Small intestine (tissue), 7 donors: Measurements from ENCODE around the gene HBA2. TPM values are rescaled to one million over a fixed set of nuclear protein-coding genes. Genes with fewer than 3 reads are reported as not detected.
"Not testable (repeated sequence)": the region's sequence is repeated elsewhere in the genome, so short reads cannot be mapped to it uniquely, and the experiment has no call there.

Source experiments
- DNase-seq, 2 donors: peaks; one replicate each; pipeline versions ENCODE4 v3.0.0 to v3.0.0-alpha.2; 2013
- FAIRE-seq: peaks from 2 replicates; lab custom pipeline; 2012; peaks lifted over from hg19 to GRCh38; lab: Jason Lieb, UNC
- H3K27ac ChIP-seq, 3 donors: one replicate each; pipeline ENCODE4 v1.5.1; 2013; ENCODE audit warnings: low read length in 2 of 3, mild to moderate bottlenecking in 2 of 3, control low read depth in 1 of 3, inconsistent platforms in 1 of 3, low read depth in 1 of 3, moderate library complexity in 1 of 3
- H3K27me3 ChIP-seq, 3 donors: one replicate each; pipeline ENCODE4 v1.6.1; 2013; ENCODE audit warnings: low read length in 3 of 3, inconsistent platforms in 1 of 3; ENCODE audit not compliant: control insufficient read depth in 3 of 3, insufficient read depth in 3 of 3
- H3K36me3 ChIP-seq, 3 donors: one replicate each; pipeline ENCODE4 v1.6.1; 2013; ENCODE audit warnings: low read length in 3 of 3, inconsistent platforms in 1 of 3, low read depth in 1 of 3, mild to moderate bottlenecking in 1 of 3, moderate library complexity in 1 of 3; ENCODE audit not compliant: control insufficient read depth in 3 of 3, insufficient read depth in 2 of 3
- H3K4me1 ChIP-seq, 3 donors: one replicate each; pipeline ENCODE4 v1.6.1; 2013; ENCODE audit warnings: low read length in 2 of 3, inconsistent platforms in 1 of 3, low read depth in 1 of 3, mild to moderate bottlenecking in 1 of 3, moderate library complexity in 1 of 3; ENCODE audit not compliant: control insufficient read depth in 3 of 3, insufficient read depth in 2 of 3
- H3K4me3 ChIP-seq, 3 donors: one replicate each; pipeline ENCODE4 v1.5.1; 2013; ENCODE audit warnings: low read length in 3 of 3, control low read depth in 1 of 3, inconsistent platforms in 1 of 3, low read depth in 1 of 3, mild to moderate bottlenecking in 1 of 3, moderate library complexity in 1 of 3
- H3K9me3 ChIP-seq, 2 donors: one replicate each; pipeline ENCODE4 v1.6.1; 2013; ENCODE audit warnings: low read depth in 1 of 2, low read length in 1 of 2; ENCODE audit not compliant: control insufficient read depth in 2 of 2, insufficient read depth in 1 of 2
- WGBS, 3 donors: extraction: QIAGEN DNeasy Blood & Tissue Kit; methylation state at CpG; one replicate each; pipeline ENCODE4 v1.1.7; 2013; 5-methylcytosine and 5-hydroxymethylcytosine counted together
- polyA plus RNA-seq, 4 donors: library from polyadenylated mRNA; stranded (reverse) in 3 of 4; unstranded in 1 of 4; fragments of 200-250 nt in 3 of 4; fragments of 120-200 nt in 1 of 4; gene quantifications; one replicate each; pipeline versions ENCODE4 v1.2.1 to v1.2.3, GENCODE V29; 2013
- donor health status: healthy with polysubstance abuse.
- donor health status: control.
- donor health status: control.
- donor health status: Bipolar disorder and iron deficiency.
- donor health status: healthy.

HBA2 gene
- polyA plus RNA-seq, 4 donors, result 3.2 to 515 (median 10.7) TPM; not detected in 1

DNA sequence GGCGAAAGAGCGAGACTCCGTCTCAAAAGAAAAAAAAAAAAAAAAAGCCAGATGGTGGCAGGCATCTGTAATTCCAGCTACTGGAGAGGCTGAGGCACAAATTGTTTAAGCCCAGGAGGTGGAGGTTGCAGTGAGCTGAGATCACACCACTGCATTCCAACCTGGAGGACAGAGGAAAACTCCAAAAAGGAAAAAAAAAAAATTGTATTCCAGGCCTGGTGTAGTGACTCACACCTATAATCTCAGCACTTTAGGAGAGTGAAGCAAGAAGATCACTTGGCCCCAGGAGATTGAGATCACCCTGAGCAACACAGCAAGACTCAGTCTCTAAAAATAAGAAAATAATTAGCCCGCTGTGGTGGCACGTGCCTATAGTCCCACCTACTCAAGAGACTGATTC, 27.7 kb downstream of the HBA2 start:
- no peak overlapping the region for H3K27ac ChIP-seq
- no peaks in the 10 kb centered on the region for H3K9me3 ChIP-seq
- no peaks in the 10 kb centered on the region for H3K27me3 ChIP-seq
- WGBS, 3 donors, result 96 to 97% (median 96%) methylated on average over 5 of the region's 5 CpGs
- DNase-seq, result no peak
- H3K4me1 ChIP-seq, result no peaks in the 10 kb centered on the region
- FAIRE-seq, result no peak
- H3K4me3 ChIP-seq, result no peak overlapping the region
- peaks cover 24 to 78% (median 26%) of the 10 kb centered on the region in 3 donors for H3K36me3 ChIP-seq

DNA sequence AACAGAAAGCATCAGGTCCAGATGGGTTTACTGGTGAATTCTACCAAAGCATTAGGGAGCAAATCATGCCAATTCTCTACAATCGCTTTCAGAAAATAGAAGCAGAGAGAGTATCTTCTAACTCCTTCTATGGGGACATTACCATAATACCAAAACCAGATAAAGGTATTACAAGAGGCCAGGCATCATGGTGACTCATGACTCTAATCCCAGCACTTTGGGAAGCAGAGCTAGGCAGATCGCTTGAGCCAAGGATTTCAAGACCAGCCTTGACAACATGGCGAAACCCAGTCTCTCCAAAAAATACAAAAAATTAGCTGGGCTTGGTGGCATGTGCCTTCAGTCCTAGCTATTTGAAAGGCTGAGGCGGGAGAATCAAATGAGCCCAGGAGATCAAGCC, 30.6 kb downstream of the HBA2 start:
- no peaks in the 10 kb centered on the region for H3K9me3 ChIP-seq
- FAIRE-seq, result no peak
- H3K36me3 ChIP-seq, result peaks cover 34 to 72% (median 35%) of the 10 kb centered on the region in 3 donors
- H3K27ac ChIP-seq, result no peak overlapping the region
- no peak overlapping the region for H3K4me3 ChIP-seq
- no peaks in the 10 kb centered on the region for H3K27me3 ChIP-seq
- no peak for DNase-seq
- H3K4me1 ChIP-seq, result no peaks in the 10 kb centered on the region
- 97 to 99% (median 97%) methylated on average over 4 of the region's 4 CpGs for WGBS, 3 donors

DNA sequence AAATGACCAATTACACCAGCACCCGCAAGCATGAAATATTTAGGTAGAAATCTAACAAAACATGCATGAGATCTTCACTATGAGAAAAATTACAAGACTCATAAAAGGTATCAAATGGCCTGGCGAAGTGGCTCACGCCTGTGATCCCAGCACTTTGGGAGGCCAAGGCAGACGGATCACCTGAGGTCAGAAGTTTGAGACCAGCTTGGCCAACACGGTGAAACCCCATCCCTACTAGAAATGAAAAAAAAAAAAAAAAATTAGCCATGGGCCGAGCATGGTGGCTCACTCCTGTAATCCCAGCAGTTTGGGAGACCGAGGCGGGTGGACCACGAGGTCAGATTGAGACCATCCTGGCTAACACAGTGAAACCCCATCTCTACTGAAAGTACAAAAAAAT, 31.4 kb downstream of the HBA2 start:
- H3K36me3 ChIP-seq, result peaks cover 29 to 70% (median 37%) of the 10 kb centered on the region in 3 donors
- H3K4me1 ChIP-seq, H3K4me3 ChIP-seq, H3K27ac ChIP-seq, FAIRE-seq, H3K9me3 ChIP-seq, H3K27me3 ChIP-seq, DNase-seq: not testable (repeated sequence)
- 96 to 97% (median 96%) methylated on average over 9 of the region's 9 CpGs for WGBS, 3 donors

DNA sequence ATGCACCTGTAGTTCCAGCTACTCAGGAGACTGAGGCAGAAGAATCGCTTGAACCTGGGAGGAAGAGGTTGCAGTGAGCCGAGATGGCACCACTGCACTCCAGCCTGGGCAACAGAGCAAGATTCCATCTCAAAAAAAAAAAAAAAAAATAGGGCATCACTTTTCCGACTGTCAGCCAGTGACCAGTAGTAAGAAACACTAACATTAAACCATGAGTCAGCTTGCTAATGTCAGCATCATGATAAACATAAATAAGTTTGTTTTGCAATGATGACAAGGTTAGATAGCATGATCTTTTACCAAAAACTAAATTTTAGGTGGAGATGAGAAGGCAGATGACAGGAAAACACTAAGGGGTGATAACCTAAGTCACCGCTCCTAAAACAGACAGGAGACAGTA, 36.7 kb downstream of the HBA2 start:
- H3K9me3 ChIP-seq, H3K4me3 ChIP-seq, H3K27me3 ChIP-seq, H3K4me1 ChIP-seq, FAIRE-seq, DNase-seq, H3K27ac ChIP-seq: not testable (repeated sequence)
- 91 to 92% (median 91%) methylated on average over 4 of the region's 4 CpGs for WGBS, 3 donors
- H3K36me3 ChIP-seq, result peaks cover 22 to 71% (median 32%) of the 10 kb centered on the region in 3 donors

DNA sequence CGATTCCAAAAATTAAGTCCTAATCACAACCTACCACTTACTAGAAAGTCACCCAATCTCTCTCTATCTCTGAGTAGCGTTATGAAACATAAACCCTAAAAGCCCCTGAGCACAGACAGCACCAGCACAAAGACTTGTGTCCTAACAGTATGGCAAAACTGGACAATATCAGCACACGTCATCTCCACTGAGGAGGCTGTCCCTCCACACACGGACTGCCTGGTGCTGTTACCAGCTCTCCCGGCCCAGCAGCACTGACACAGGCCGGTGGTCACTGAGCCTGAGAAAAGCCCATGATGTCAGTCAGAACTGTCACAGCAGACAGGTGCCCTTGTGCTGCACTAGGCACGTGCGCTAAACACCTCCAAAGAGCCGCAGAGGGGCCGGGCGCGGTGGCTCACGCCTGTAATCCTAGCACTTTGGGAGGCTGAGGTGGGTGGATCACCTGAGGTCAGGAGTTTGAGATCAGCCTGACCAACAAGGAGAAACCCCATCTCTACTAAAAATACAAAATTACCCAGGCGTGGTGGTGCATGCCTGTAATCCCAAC, 39.0 kb downstream of the HBA2 start:
- not testable (repeated sequence) for H3K9me3 ChIP-seq, DNase-seq, H3K27ac ChIP-seq, H3K27me3 ChIP-seq, FAIRE-seq, H3K4me3 ChIP-seq, H3K4me1 ChIP-seq
- H3K36me3 ChIP-seq, result peaks cover 16 to 83% (median 18%) of the 10 kb centered on the region in 3 donors
- WGBS, 3 donors, result 91 to 93% (median 92%) methylated on average over 14 of the region's 14 CpGs

DNA sequence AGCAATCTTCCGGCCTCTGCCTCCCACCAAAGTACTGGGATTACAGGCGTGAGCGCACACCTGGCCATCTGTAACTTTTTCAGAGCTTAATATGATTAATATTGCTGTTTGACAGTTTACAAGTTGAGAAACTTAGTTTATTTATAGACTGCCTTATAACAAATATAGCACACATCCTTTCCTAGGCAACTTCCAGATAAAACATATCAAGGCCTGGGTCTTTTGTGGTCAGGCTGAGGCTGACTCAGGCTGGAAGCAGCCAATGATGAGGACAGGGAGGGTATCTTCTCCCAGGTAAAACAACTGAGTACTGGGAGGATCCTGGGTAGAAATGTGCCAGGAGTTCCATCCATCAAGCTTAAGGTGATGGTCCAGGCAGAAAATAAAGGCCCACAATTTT, 40.3 kb downstream of the HBA2 start:
- Histone ChIP-seq H3K4me1 (no peaks in the 10 kb centered on the region), H3K27ac (no peak overlapping the region), H3K4me3 (no peak overlapping the region), H3K9me3 (no peaks in the 10 kb centered on the region), H3K36me3 (peaks cover 10 to 84% (median 13%) of the 10 kb centered on the region in 3 donors), H3K27me3 (no peaks in the 10 kb centered on the region)
- FAIRE-seq, result no peak
- 92 to 96% (median 93%) methylated on average over 3 of the region's 3 CpGs for WGBS, 3 donors
- no peak for DNase-seq

DNA sequence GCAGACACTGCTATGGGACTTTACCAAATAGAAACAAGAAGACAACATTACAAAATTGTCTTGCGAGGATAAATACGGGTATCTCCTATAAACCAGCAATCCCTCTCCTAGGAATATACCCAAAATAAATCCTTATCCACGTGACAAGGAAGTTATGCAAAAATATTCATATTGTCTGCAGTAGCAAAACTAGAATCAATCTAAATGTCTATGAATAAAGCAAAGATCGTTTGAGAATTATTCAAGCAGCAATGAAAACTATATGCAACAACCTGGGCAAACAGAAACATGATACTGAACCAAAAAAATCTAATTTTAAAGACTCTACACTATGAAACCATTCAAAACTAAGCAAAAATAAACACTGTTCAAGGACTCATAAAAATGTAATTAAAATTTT, 47.3 kb downstream of the HBA2 start:
- Histone ChIP-seq H3K4me1 (no peaks in the 10 kb centered on the region), H3K36me3 (peaks cover under 1 to 75% (median 7%) of the 10 kb centered on the region in 3 donors), H3K27ac (no peak overlapping the region), H3K9me3 (no peaks in the 10 kb centered on the region), H3K4me3 (no peak overlapping the region), H3K27me3 (no peaks in the 10 kb centered on the region)
- DNase-seq (no peak), FAIRE-seq (no peak)
- WGBS, 3 donors, result 70 to 71% (median 71%) methylated on average over 4 of the region's 4 CpGs
